ENCODE data around the gene TMEM59L. TPM values are rescaled to one million over a fixed set of nuclear protein-coding genes. Genes with fewer than 3 reads are reported as not detected.
"Not testable (repeated sequence)": the region's sequence is repeated elsewhere in the genome, so short reads cannot be mapped to it uniquely, and the experiment has no call there.

Gene TMEM59L
- total and polyA plus RNA-seq, 2 donors from 2014 or later, result 1.5 to 5.9 TPM

GRCh38 chr19:18599485-18599884, 13.2 kb upstream of the TMEM59L start:
- intact Hi-C loops (cut with DNase I), result loop anchor here (10.0 kb wide), 1 partner anchor 245 kb away; no protein-coding TSS in a partner anchor
- no peak for DNase-seq
- H3K27ac ChIP-seq (ENCODE audit: low read depth in 2 of 2, low read length in 2 of 2), result no peak overlapping the region
- TF ChIP-seq CTCF (IDR thresholded peaks at IDR 0.05; ENCODE audit: borderline replicate concordance, extremely low read depth, insufficient read depth), result no peak
- peaks cover 8% of the 10 kb centered on the region for H3K27me3 ChIP-seq (ENCODE audit: control insufficient read depth, insufficient read depth, low read length)
- no peak overlapping the region for H3K9ac ChIP-seq (ENCODE audit: low read length in 3 of 3)
- H3K4me3 ChIP-seq (ENCODE audit: low read length in 3 of 3), result no peak overlapping the region
- peaks cover 0 to 3% (median 0%) of the 10 kb centered on the region in 3 donors for H3K4me1 ChIP-seq (ENCODE audit: control insufficient read depth in 2 of 3, insufficient read depth in 2 of 3, low read depth in 1 of 3, low read length in 3 of 3)
- H3K9me3 ChIP-seq (ENCODE audit: control insufficient read depth in 2 of 3, insufficient read depth in 1 of 3, low read length in 3 of 3), result no peaks in the 10 kb centered on the region
- H3K36me3 ChIP-seq (ENCODE audit: control insufficient read depth in 2 of 3, insufficient read depth in 3 of 3, low read length in 3 of 3), result no peaks in the 10 kb centered on the region
- no peak for FAIRE-seq

- intact Hi-C loops (cut with DNase I); H3K9ac ChIP-seq (ENCODE audit: low read length in 3 of 3); H3K9me3 ChIP-seq (ENCODE audit: control insufficient read depth in 2 of 3, insufficient read depth in 1 of 3, low read length in 3 of 3); H3K36me3 ChIP-seq (ENCODE audit: control insufficient read depth in 2 of 3, insufficient read depth in 3 of 3, low read length in 3 of 3); FAIRE-seq; H3K27ac ChIP-seq (ENCODE audit: low read depth in 2 of 2, low read length in 2 of 2); DNase-seq; H3K4me1 ChIP-seq (ENCODE audit: control insufficient read depth in 2 of 3, insufficient read depth in 2 of 3, low read depth in 1 of 3, low read length in 3 of 3); H3K4me3 ChIP-seq (ENCODE audit: low read length in 3 of 3): not testable (repeated sequence)
- peaks cover 11% of the 10 kb centered on the region for H3K27me3 ChIP-seq (ENCODE audit: control insufficient read depth, insufficient read depth, low read length)
These were observed 11.8 kb upstream of the TMEM59L start for GRCh38 chr19:18600692-18601397.

GRCh38 chr19:18601875-18602274, 10.8 kb upstream of the TMEM59L start:
- Histone ChIP-seq H3K9me3 (ENCODE audit: control insufficient read depth in 2 of 3, insufficient read depth in 1 of 3, low read length in 3 of 3) (no peaks in the 10 kb centered on the region), H3K9ac (ENCODE audit: low read length in 3 of 3) (no peak overlapping the region), H3K4me3 (ENCODE audit: low read length in 3 of 3) (no peak overlapping the region), H3K36me3 (ENCODE audit: control insufficient read depth in 2 of 3, insufficient read depth in 3 of 3, low read length in 3 of 3) (no peaks in the 10 kb centered on the region), H3K27me3 (ENCODE audit: control insufficient read depth, insufficient read depth, low read length) (peaks cover 11% of the 10 kb centered on the region), H3K4me1 (ENCODE audit: control insufficient read depth in 2 of 3, insufficient read depth in 2 of 3, low read depth in 1 of 3, low read length in 3 of 3) (no peaks in the 10 kb centered on the region), H3K27ac (ENCODE audit: low read depth in 2 of 2, low read length in 2 of 2) (no peak overlapping the region)
- intact Hi-C loops (cut with DNase I), result no loop called here
- TF ChIP-seq CTCF (IDR thresholded peaks at IDR 0.05; ENCODE audit: borderline replicate concordance, extremely low read depth, insufficient read depth), result no peak
- FAIRE-seq (no peak), DNase-seq (no peak)

- no peaks in the 10 kb centered on the region for H3K36me3 ChIP-seq (ENCODE audit: control insufficient read depth in 2 of 3, insufficient read depth in 3 of 3, low read length in 3 of 3)
- no peaks in the 10 kb centered on the region for H3K9me3 ChIP-seq (ENCODE audit: control insufficient read depth in 2 of 3, insufficient read depth in 1 of 3, low read length in 3 of 3)
- H3K9ac ChIP-seq (ENCODE audit: low read length in 3 of 3), result no peak overlapping the region
- no peak for TF ChIP-seq CTCF (IDR thresholded peaks at IDR 0.05; ENCODE audit: borderline replicate concordance, extremely low read depth, insufficient read depth)
- H3K4me1 ChIP-seq (ENCODE audit: control insufficient read depth in 2 of 3, insufficient read depth in 2 of 3, low read depth in 1 of 3, low read length in 3 of 3), result peaks cover 0 to 4% (median 0%) of the 10 kb centered on the region in 3 donors
- no peak overlapping the region for H3K27ac ChIP-seq (ENCODE audit: low read depth in 2 of 2, low read length in 2 of 2)
- no peak overlapping the region for H3K4me3 ChIP-seq (ENCODE audit: low read length in 3 of 3)
- FAIRE-seq, result no peak
- intact Hi-C loops (cut with DNase I), result no loop called here
- peaks cover 24% of the 10 kb centered on the region for H3K27me3 ChIP-seq (ENCODE audit: control insufficient read depth, insufficient read depth, low read length)
- no peak for DNase-seq
These were observed 9.3 kb upstream of the TMEM59L start for GRCh38 chr19:18603255-18603957.

All from kidney (tissue), 14 donors.